Amniotic stem cell (primary cell): Measurements from ENCODE around the gene RNF128.

Experiments used
- DNase-seq: peaks from one replicate; lab custom pipeline; 2025; lab: John Stamatoyannopoulos, UW

Gene RNF128

GRCh38 chrX:106726485-106727437, at the start of gene RNF128:
Gene RNF128, plus strand, starts transcription at chrX:106726701. Its CDS starts 213 bp downstream, at chrX:106726914.
- no peak for DNase-seq

- no peak for DNase-seq
These were observed 45.8 kb upstream of the RNF128 start for GRCh38 chrX:106680716-106681115.

- DNase-seq: no peak
These were observed 42.3 kb upstream of the RNF128 start for GRCh38 chrX:106684207-106684606.

GRCh38 chrX:106692425-106693065, 34.0 kb upstream of the RNF128 start:
- DNase-seq: no peak

GRCh38 chrX:106696502-106696901, 30.0 kb upstream of the RNF128 start:
- DNase-seq: no peak

- DNase-seq: no peak
These were observed 27.8 kb upstream of the RNF128 start for GRCh38 chrX:106698693-106699092.

GRCh38 chrX:106702636-106703035, 23.9 kb upstream of the RNF128 start:
- no peak for DNase-seq

- DNase-seq: no peak
These were observed 20.0 kb upstream of the RNF128 start for GRCh38 chrX:106706466-106706865.

GRCh38 chrX:106707771-106708454, 18.6 kb upstream of the RNF128 start:
- peak; percentile 17 for DNase-seq

- DNase-seq: no peak
These were observed 15.7 kb upstream of the RNF128 start for GRCh38 chrX:106710771-106711170.

GRCh38 chrX:106711375-106711774, 15.1 kb upstream of the RNF128 start:
- DNase-seq: no peak

GRCh38 chrX:106716004-106716403, 10.5 kb upstream of the RNF128 start:
- no peak for DNase-seq

- no peak for DNase-seq
These were observed 10.0 kb upstream of the RNF128 start for GRCh38 chrX:106716463-106716862.

- DNase-seq: no peak
These were observed 7.8 kb upstream of the RNF128 start for GRCh38 chrX:106718709-106719108.

- DNase-seq: no peak
These were observed 570 bp upstream of the RNF128 start for GRCh38 chrX:106725931-106726330.

GRCh38 chrX:106728337-106728736, 1.8 kb downstream of the RNF128 start:
- no peak for DNase-seq

- no peak for DNase-seq
These were observed 3.9 kb downstream of the RNF128 start for GRCh38 chrX:106730401-106730800.

GRCh38 chrX:106731590-106731989, 5.1 kb downstream of the RNF128 start:
- no peak for DNase-seq

- no peak for DNase-seq
These were observed 8.3 kb downstream of the RNF128 start for GRCh38 chrX:106734827-106735226.

- no peak for DNase-seq
These were observed 13.8 kb downstream of the RNF128 start for GRCh38 chrX:106740193-106740780.

- DNase-seq: no peak
These were observed 15.7 kb downstream of the RNF128 start for GRCh38 chrX:106742193-106742592.

- DNase-seq: no peak
These were observed 16.3 kb downstream of the RNF128 start for GRCh38 chrX:106742805-106743204.
